Measurements from ENCODE around the gene LEMD2. TPM values are rescaled to one million over a fixed set of nuclear protein-coding genes. Genes with fewer than 3 reads are reported as not detected.

The LEMD2 gene
- total and polyA plus RNA-seq, 5 donors, result 29.5 to 34.6 (median 33.2) TPM

- ATAC-seq (no peak), DNase-seq (peak in 1 of 3 donors; percentile 48)
- no peak overlapping the region for H3K4me3 ChIP-seq (ENCODE audit: low read length)
- H3K27me3 ChIP-seq (ENCODE audit: control insufficient read depth, insufficient read depth), result no peaks in the 10 kb centered on the region
- no peaks in the 10 kb centered on the region for H3K9me3 ChIP-seq (ENCODE audit: control insufficient read depth, low read length)
- no peak overlapping the region for H3K27ac ChIP-seq (ENCODE audit: low read length)
- intact Hi-C loops (cut with DNase I), result no loop called here
- peaks cover 12% of the 10 kb centered on the region for H3K4me1 ChIP-seq (ENCODE audit: control insufficient read depth, insufficient read depth, low read length)
- WGBS, result 94% methylated on average over 15 of the region's 15 CpGs
These were observed 62.2 kb downstream of the LEMD2 start for GRCh38 chr6:33726696-33727095.

GRCh38 chr6:33725891-33726673, 62.8 kb downstream of the LEMD2 start:
- peak in 1 of 3 donors; percentile 37 for DNase-seq
- intact Hi-C loops (cut with DNase I), result no loop called here
- no peak for ATAC-seq
- Histone ChIP-seq H3K27ac (ENCODE audit: low read length) (no peak overlapping the region), H3K27me3 (ENCODE audit: control insufficient read depth, insufficient read depth) (no peaks in the 10 kb centered on the region), H3K4me3 (ENCODE audit: low read length) (no peak overlapping the region), H3K9me3 (ENCODE audit: control insufficient read depth, low read length) (no peaks in the 10 kb centered on the region), H3K4me1 (ENCODE audit: control insufficient read depth, insufficient read depth, low read length) (peaks cover 10% of the 10 kb centered on the region)
- WGBS, result 91% methylated on average over 7 of the region's 7 CpGs

GRCh38 chr6:33725222-33725621, 63.7 kb downstream of the LEMD2 start:
- ATAC-seq, result no peak
- Histone ChIP-seq H3K4me1 (ENCODE audit: control insufficient read depth, insufficient read depth, low read length) (peaks cover 10% of the 10 kb centered on the region), H3K9me3 (ENCODE audit: control insufficient read depth, low read length) (no peaks in the 10 kb centered on the region), H3K27ac (ENCODE audit: low read length) (no peak overlapping the region), H3K27me3 (ENCODE audit: control insufficient read depth, insufficient read depth) (no peaks in the 10 kb centered on the region), H3K4me3 (ENCODE audit: low read length) (no peak overlapping the region)
- DNase-seq, result peak in 1 of 3 donors; percentile 45
- WGBS, result 92% methylated on average over 13 of the region's 14 CpGs
- intact Hi-C loops (cut with DNase I), result no loop called here

- ATAC-seq, result no peak
- WGBS, result 70% methylated on average over 13 of the region's 13 CpGs
- no peak for DNase-seq
- intact Hi-C loops (cut with DNase I), result no loop called here
- Histone ChIP-seq H3K4me1 (ENCODE audit: control insufficient read depth, insufficient read depth, low read length) (peaks cover 10% of the 10 kb centered on the region), H3K27ac (ENCODE audit: low read length) (no peak overlapping the region), H3K27me3 (ENCODE audit: control insufficient read depth, insufficient read depth) (no peaks in the 10 kb centered on the region), H3K4me3 (ENCODE audit: low read length) (no peak overlapping the region), H3K9me3 (ENCODE audit: control insufficient read depth, low read length) (no peaks in the 10 kb centered on the region)
These were observed 64.6 kb downstream of the LEMD2 start for GRCh38 chr6:33724102-33725023.

GRCh38 chr6:33723371-33724085, 65.4 kb downstream of the LEMD2 start:
- Histone ChIP-seq H3K27me3 (ENCODE audit: control insufficient read depth, insufficient read depth) (no peaks in the 10 kb centered on the region), H3K27ac (ENCODE audit: low read length) (no peak overlapping the region), H3K4me1 (ENCODE audit: control insufficient read depth, insufficient read depth, low read length) (peaks cover 7% of the 10 kb centered on the region), H3K9me3 (ENCODE audit: control insufficient read depth, low read length) (no peaks in the 10 kb centered on the region), H3K4me3 (ENCODE audit: low read length) (no peak overlapping the region)
- ATAC-seq (no peak), DNase-seq (no peak)
- intact Hi-C loops (cut with DNase I), result no loop called here
- 49% methylated on average over 3 of the region's 3 CpGs for WGBS

- WGBS, result 69% methylated on average over 5 of the region's 5 CpGs
- Histone ChIP-seq H3K4me1 (ENCODE audit: control insufficient read depth, insufficient read depth, low read length) (peaks cover 10% of the 10 kb centered on the region), H3K9me3 (ENCODE audit: control insufficient read depth, low read length) (no peaks in the 10 kb centered on the region), H3K4me3 (ENCODE audit: low read length) (no peak overlapping the region), H3K27me3 (ENCODE audit: control insufficient read depth, insufficient read depth) (no peaks in the 10 kb centered on the region), H3K27ac (ENCODE audit: low read length) (peak overlapping the region; percentile 61)
- ATAC-seq (peak; percentile 55 to 59), DNase-seq (peak in 1 of 3 donors; percentile 44)
- intact Hi-C loops (cut with DNase I), result no loop called here
These were observed 66.8 kb downstream of the LEMD2 start for GRCh38 chr6:33722103-33722623.

GRCh38 chr6:33721508-33721907, 67.4 kb downstream of the LEMD2 start:
- ATAC-seq (no peak), DNase-seq (no peak)
- H3K4me1 ChIP-seq (ENCODE audit: control insufficient read depth, insufficient read depth, low read length), result peaks cover 11% of the 10 kb centered on the region
- no peak overlapping the region for H3K4me3 ChIP-seq (ENCODE audit: low read length)
- H3K27me3 ChIP-seq (ENCODE audit: control insufficient read depth, insufficient read depth), result no peaks in the 10 kb centered on the region
- H3K27ac ChIP-seq (ENCODE audit: low read length), result no peak overlapping the region
- intact Hi-C loops (cut with DNase I), result no loop called here
- WGBS, result 58% methylated on average over 5 of the region's 5 CpGs
- no peaks in the 10 kb centered on the region for H3K9me3 ChIP-seq (ENCODE audit: control insufficient read depth, low read length)

Other genes starting within 250 kb of the LEMD2 start
- 10 to 100 TPM; 14.6 to 17.8 (median 16.7) TPM for gene BAK1, start 208.9 kb downstream of the LEMD2 start, total RNA-seq
- 17.1 TPM for gene BAK1, start 208.9 kb downstream of the LEMD2 start, polyA plus RNA-seq
- gene ITPR3, start 167.8 kb downstream of the LEMD2 start, total RNA-seq, result 1 to 10 TPM; 4.7 to 9.1 (median 6.5) TPM
- gene ITPR3, start 167.8 kb downstream of the LEMD2 start, polyA plus RNA-seq, result 5.7 TPM
- 100 to 1,000 TPM; 188 to 264 (median 233) TPM for gene UQCC2, start 77.4 kb downstream of the LEMD2 start, total RNA-seq
- gene UQCC2, start 77.4 kb downstream of the LEMD2 start, polyA plus RNA-seq, result 376 TPM
- 10 to 100 TPM in 3 of 4 donors, 1 to 10 TPM in 1; 10.0 to 44.4 (median 27.1) TPM for gene IP6K3, start 42.2 kb downstream of the LEMD2 start, total RNA-seq
- 14.4 TPM for gene IP6K3, start 42.2 kb downstream of the LEMD2 start, polyA plus RNA-seq
- not detected for gene MLN, start 14.9 kb upstream of the LEMD2 start, total RNA-seq
- not detected for gene MLN, start 14.9 kb upstream of the LEMD2 start, polyA plus RNA-seq